B cell (primary cell): ENCODE data around the gene CYP4F3.
A peak's percentile ranks its signal among the peaks of the same experiment; 100 is the strongest.

Source experiments
- CTCF ChIP-seq: fragments of 200-600 bp; IDR thresholded peaks from one replicate; pipeline ENCODE4 v1.8.0; 2022; ENCODE audit warnings: antibody characterized with exemption, mild to moderate bottlenecking
- EZH2 ChIP-seq: IDR thresholded peaks from 2 replicates; pipeline ENCODE4 v1.6.1; 2012; ENCODE audit warnings: borderline replicate concordance, low read depth, mild to moderate bottlenecking, moderate library complexity, low read length; ENCODE audit not compliant: insufficient read depth, poor library complexity, severe bottlenecking

GRCh38 chr19:15629003-15629880 is 11.5 kb upstream of the CYP4F3 start:
- TF ChIP-seq CTCF (peak; percentile 89), EZH2 (no peak)
